PC-3 (cell line): ENCODE data around the gene CEP85L.

Experiments
- CTCF ChIP-seq: fragments of 300-600 bp; sonication (generic); conservative IDR thresholded peaks from 2 replicates; pipeline ENCODE4 v1.5.1; 2017; ENCODE audit warnings: antibody characterized with exemption, low read depth, mild to moderate bottlenecking, low read length
- EZH2 ChIP-seq: fragments of 300-600 bp; sonication (generic); IDR thresholded peaks from one replicate; pipeline ENCODE4 v1.6.1; 2017; ENCODE audit warnings: antibody characterized with exemption, mild to moderate bottlenecking, low read length; ENCODE audit not compliant: unreplicated experiment
- EZH2phosphoT487 ChIP-seq: fragments of 300-600 bp; sonication (generic); IDR thresholded peaks from 2 replicates; pipeline ENCODE4 v1.6.1; 2018; ENCODE audit warnings: mild to moderate bottlenecking, antibody characterized with exemption, low read length, borderline replicate concordance

- TF ChIP-seq CTCF (no peak), EZH2phosphoT487 (no peak), EZH2 (no peak)
Measured at GRCh38 chr6:118661831-118662230, 10.4 kb upstream of the CEP85L start.
